ENCODE measurements around the gene ZNF229. TPM values are rescaled to one million over a fixed set of nuclear protein-coding genes. Genes with fewer than 3 reads are reported as not detected.
"Not testable (repeated sequence)": the region's sequence is repeated elsewhere in the genome, so short reads cannot be mapped to it uniquely, and the experiment has no call there.

ZNF229 gene
- polyA plus RNA-seq, 1 donor from 2014 or later: 3.8 TPM

- Histone ChIP-seq H3K9me2 (ENCODE audit: insufficient read depth, low read length) (no peaks in the 10 kb centered on the region), H3K27me3 (ENCODE audit: insufficient read depth, low read depth, low read length) (no peaks in the 10 kb centered on the region), H3K4me2 (ENCODE audit: low read length) (no peak overlapping the region), H4K20me1 (ENCODE audit: insufficient read depth) (no peaks in the 10 kb centered on the region), H3K9ac (ENCODE audit: low read length) (no peak overlapping the region), H3K36me3 (ENCODE audit: insufficient read depth, low read length) (no peaks in the 10 kb centered on the region), H3K4me3 (ENCODE audit: low read length) (no peak overlapping the region), H3F3A (ENCODE audit: insufficient read depth, low read length, poor library complexity, severe bottlenecking) (no peaks in the 10 kb centered on the region), H3K27ac (ENCODE audit: low read length) (no peak overlapping the region), H2AFZ (ENCODE audit: low read depth, low read length) (no peak overlapping the region), H3K9me3 (ENCODE audit: low read length) (peaks cover 20% of the 10 kb centered on the region), H3K79me2 (replicated peaks; ENCODE audit: insufficient read depth, low read length) (no peaks in the 10 kb centered on the region)
- TF ChIP-seq EP300 (conservative IDR thresholded peaks at IDR 0.05; ENCODE audit: poor library complexity, severe bottlenecking): no peak
- TF ChIP-seq POLR2AphosphoS5 (IDR thresholded peaks at IDR 0.05): no peak
- TF ChIP-seq MXI1 (conservative IDR thresholded peaks at IDR 0.05; ENCODE audit: poor library complexity, severe bottlenecking): no peak
- no peak for TF ChIP-seq REST (IDR thresholded peaks at IDR 0.05; ENCODE audit: borderline replicate concordance)
- TF ChIP-seq EZH2 (IDR thresholded peaks at IDR 0.05; ENCODE audit: borderline replicate concordance, insufficient read depth, low read length, poor library complexity, severe bottlenecking): no peak
- no peak for TF ChIP-seq SMC3 (conservative IDR thresholded peaks at IDR 0.05; ENCODE audit: poor library complexity)
- TF ChIP-seq TAF1 (IDR thresholded peaks at IDR 0.05; ENCODE audit: low read depth): no peak
- TF ChIP-seq RAD21 (conservative IDR thresholded peaks at IDR 0.05): no peak
- no peak for TF ChIP-seq CTCF (IDR thresholded peaks at IDR 0.05; ENCODE audit: poor library complexity, severe bottlenecking)
Measured at GRCh38 chr19:44430956-44431355, 17.3 kb downstream of the ZNF229 start.

GRCh38 chr19:44415553-44415952, 32.7 kb downstream of the ZNF229 start:
- H3K4me2 ChIP-seq (ENCODE audit: low read length); H3K9me2 ChIP-seq (ENCODE audit: insufficient read depth, low read length); H4K20me1 ChIP-seq (ENCODE audit: insufficient read depth); H3K79me2 ChIP-seq (replicated peaks; ENCODE audit: insufficient read depth, low read length); H3K27me3 ChIP-seq (ENCODE audit: insufficient read depth, low read depth, low read length); H3K27ac ChIP-seq (ENCODE audit: low read length); H3K9me3 ChIP-seq (ENCODE audit: low read length); H3K9ac ChIP-seq (ENCODE audit: low read length); H3F3A ChIP-seq (ENCODE audit: insufficient read depth, low read length, poor library complexity, severe bottlenecking); H2AFZ ChIP-seq (ENCODE audit: low read depth, low read length); H3K36me3 ChIP-seq (ENCODE audit: insufficient read depth, low read length); H3K4me3 ChIP-seq (ENCODE audit: low read length): not testable (repeated sequence)

All from neural cell (in vitro differentiated cells).